Measurements from ENCODE around the gene ELOA.
"Not testable (repeated sequence)": the region's sequence is repeated elsewhere in the genome, so short reads cannot be mapped to it uniquely, and the experiment has no call there.

The ELOA gene

GRCh38 chr1:23720256-23720995 lies 22.8 kb upstream of the ELOA start:
- Mint-ChIP-seq H3K9me3 (no peaks in the 10 kb centered on the region), H3K27me3 (no peaks in the 10 kb centered on the region), H3K4me1 (peaks cover 54% of the 10 kb centered on the region), H3K36me3 (peaks cover 13% of the 10 kb centered on the region), H3K4me3 (peak overlapping the region; percentile 36), H3K27ac (peak overlapping the region; percentile 90)
- peak; percentile 87 for ATAC-seq

GRCh38 chr1:23722652-23723051 lies 20.6 kb upstream of the ELOA start:
- H3K27me3 Mint-ChIP-seq = no peaks in the 10 kb centered on the region
- H3K9me3 Mint-ChIP-seq = no peaks in the 10 kb centered on the region
- peak overlapping the region; percentile 90 for H3K27ac Mint-ChIP-seq
- peaks cover 61% of the 10 kb centered on the region for H3K4me1 Mint-ChIP-seq
- peak; percentile 79 for ATAC-seq
- H3K36me3 Mint-ChIP-seq = peaks cover 7% of the 10 kb centered on the region
- H3K4me3 Mint-ChIP-seq = peak overlapping the region; percentile 55

GRCh38 chr1:23726686-23727085 lies 16.6 kb upstream of the ELOA start:
- Mint-ChIP-seq H3K9me3 (no peaks in the 10 kb centered on the region), H3K27me3 (no peaks in the 10 kb centered on the region), H3K27ac (peak overlapping the region; percentile 99), H3K4me1 (peaks cover 57% of the 10 kb centered on the region), H3K36me3 (peaks cover 5% of the 10 kb centered on the region), H3K4me3 (no peak overlapping the region)
- no peak for ATAC-seq

GRCh38 chr1:23727362-23727811 lies 15.9 kb upstream of the ELOA start:
- H3K4me3 Mint-ChIP-seq = no peak overlapping the region
- peak; percentile 56 for ATAC-seq
- H3K36me3 Mint-ChIP-seq = peaks cover 7% of the 10 kb centered on the region
- H3K4me1 Mint-ChIP-seq = peaks cover 63% of the 10 kb centered on the region
- H3K27me3 Mint-ChIP-seq = no peaks in the 10 kb centered on the region
- H3K27ac Mint-ChIP-seq = peak overlapping the region; percentile 99
- H3K9me3 Mint-ChIP-seq = no peaks in the 10 kb centered on the region

- H3K4me3 Mint-ChIP-seq = no peak overlapping the region
- H3K4me1 Mint-ChIP-seq = peaks cover 50% of the 10 kb centered on the region
- H3K9me3 Mint-ChIP-seq = no peaks in the 10 kb centered on the region
- H3K36me3 Mint-ChIP-seq = peaks cover 7% of the 10 kb centered on the region
- H3K27ac Mint-ChIP-seq = peak overlapping the region; percentile 26
- no peak for ATAC-seq
- no peaks in the 10 kb centered on the region for H3K27me3 Mint-ChIP-seq
Measured at GRCh38 chr1:23732363-23733224, 10.7 kb upstream of the ELOA start.

GRCh38 chr1:23733281-23733680 lies 10.0 kb upstream of the ELOA start:
- not testable (repeated sequence) for H3K4me3 Mint-ChIP-seq, H3K36me3 Mint-ChIP-seq, H3K27me3 Mint-ChIP-seq, H3K9me3 Mint-ChIP-seq, ATAC-seq
- H3K4me1 Mint-ChIP-seq = peaks cover 48% of the 10 kb centered on the region
- peak overlapping the region; percentile 25 for H3K27ac Mint-ChIP-seq

GRCh38 chr1:23736437-23737134 lies 6.7 kb upstream of the ELOA start:
- Mint-ChIP-seq H3K36me3 (peaks cover 3% of the 10 kb centered on the region), H3K4me1 (peaks cover 22% of the 10 kb centered on the region), H3K27me3 (no peaks in the 10 kb centered on the region), H3K9me3 (no peaks in the 10 kb centered on the region), H3K27ac (no peak overlapping the region), H3K4me3 (no peak overlapping the region)
- peak; percentile 50 for ATAC-seq

GRCh38 chr1:23741609-23742008 lies 1.7 kb upstream of the ELOA start:
- Mint-ChIP-seq H3K27me3 (no peaks in the 10 kb centered on the region), H3K36me3 (peaks cover 4% of the 10 kb centered on the region), H3K4me3 (peak overlapping the region; percentile 94), H3K27ac (peak overlapping the region; percentile 93), H3K9me3 (no peaks in the 10 kb centered on the region), H3K4me1 (peaks cover 40% of the 10 kb centered on the region)
- no peak for ATAC-seq

- no peaks in the 10 kb centered on the region for H3K27me3 Mint-ChIP-seq
- peak; percentile 58 for ATAC-seq
Measured at GRCh38 chr1:23742670-23743286, 493 bp upstream of the ELOA start.

GRCh38 chr1:23745515-23745914 lies 2.2 kb downstream of the ELOA start:
- H3K27me3 Mint-ChIP-seq = no peaks in the 10 kb centered on the region
- no peak for ATAC-seq
- H3K4me3 Mint-ChIP-seq = peak overlapping the region; percentile 87
- peaks cover 62% of the 10 kb centered on the region for H3K4me1 Mint-ChIP-seq
- H3K36me3 Mint-ChIP-seq = peaks cover 24% of the 10 kb centered on the region
- peak overlapping the region; percentile 93 for H3K27ac Mint-ChIP-seq
- no peaks in the 10 kb centered on the region for H3K9me3 Mint-ChIP-seq

More at GRCh38 chr1:23742670-23743286, 493 bp upstream of the ELOA start:
- Mint-ChIP-seq H3K27ac (peak overlapping the region; percentile 93), H3K36me3 (peaks cover 13% of the 10 kb centered on the region), H3K9me3 (no peaks in the 10 kb centered on the region), H3K4me3 (peak overlapping the region; percentile 94), H3K4me1 (peaks cover 51% of the 10 kb centered on the region)

- H3K9me3 Mint-ChIP-seq = no peaks in the 10 kb centered on the region
- no peaks in the 10 kb centered on the region for H3K27me3 Mint-ChIP-seq
- no peak overlapping the region for H3K4me3 Mint-ChIP-seq
- peaks cover 57% of the 10 kb centered on the region for H3K4me1 Mint-ChIP-seq
- H3K36me3 Mint-ChIP-seq = peaks cover 38% of the 10 kb centered on the region
- no peak for ATAC-seq
- H3K27ac Mint-ChIP-seq = peak overlapping the region; percentile 44
Measured at GRCh38 chr1:23748016-23748415, 4.7 kb downstream of the ELOA start.

- ATAC-seq = peak; percentile 72
- Mint-ChIP-seq H3K9me3 (no peaks in the 10 kb centered on the region), H3K36me3 (peaks cover 61% of the 10 kb centered on the region)
Measured at GRCh38 chr1:23751050-23751814, 8.0 kb downstream of the ELOA start.

GRCh38 chr1:23751815-23752200 lies 8.5 kb downstream of the ELOA start:
- Mint-ChIP-seq H3K36me3 (peaks cover 65% of the 10 kb centered on the region), H3K27ac (peak overlapping the region; percentile 12), H3K4me3 (no peak overlapping the region), H3K4me1 (peaks cover 35% of the 10 kb centered on the region), H3K9me3 (no peaks in the 10 kb centered on the region), H3K27me3 (no peaks in the 10 kb centered on the region)
- no peak for ATAC-seq

More at GRCh38 chr1:23751050-23751814, 8.0 kb downstream of the ELOA start:
- peaks cover 38% of the 10 kb centered on the region for H3K4me1 Mint-ChIP-seq
- peak overlapping the region; percentile 12 for H3K27ac Mint-ChIP-seq
- H3K4me3 Mint-ChIP-seq = no peak overlapping the region
- H3K27me3 Mint-ChIP-seq = no peaks in the 10 kb centered on the region

GRCh38 chr1:23752909-23753308 lies 9.6 kb downstream of the ELOA start:
- peaks cover 58% of the 10 kb centered on the region for H3K36me3 Mint-ChIP-seq
- no peaks in the 10 kb centered on the region for H3K9me3 Mint-ChIP-seq
- no peaks in the 10 kb centered on the region for H3K27me3 Mint-ChIP-seq
- no peak overlapping the region for H3K27ac Mint-ChIP-seq
- no peak for ATAC-seq
- peaks cover 24% of the 10 kb centered on the region for H3K4me1 Mint-ChIP-seq
- no peak overlapping the region for H3K4me3 Mint-ChIP-seq

All from stimulated activated memory B cell treated with anti-CD40 and anti-IgM and Interleukin-4, amounts not matched to agents 10 μg/mL and 1 μg/mL and 100 μg/mL, for 72 hours (primary cell).